Measurements from ENCODE around the gene PCGF3.
A peak's percentile ranks its signal among the peaks of the same experiment; 100 is the strongest.

The PCGF3 gene

DNA sequence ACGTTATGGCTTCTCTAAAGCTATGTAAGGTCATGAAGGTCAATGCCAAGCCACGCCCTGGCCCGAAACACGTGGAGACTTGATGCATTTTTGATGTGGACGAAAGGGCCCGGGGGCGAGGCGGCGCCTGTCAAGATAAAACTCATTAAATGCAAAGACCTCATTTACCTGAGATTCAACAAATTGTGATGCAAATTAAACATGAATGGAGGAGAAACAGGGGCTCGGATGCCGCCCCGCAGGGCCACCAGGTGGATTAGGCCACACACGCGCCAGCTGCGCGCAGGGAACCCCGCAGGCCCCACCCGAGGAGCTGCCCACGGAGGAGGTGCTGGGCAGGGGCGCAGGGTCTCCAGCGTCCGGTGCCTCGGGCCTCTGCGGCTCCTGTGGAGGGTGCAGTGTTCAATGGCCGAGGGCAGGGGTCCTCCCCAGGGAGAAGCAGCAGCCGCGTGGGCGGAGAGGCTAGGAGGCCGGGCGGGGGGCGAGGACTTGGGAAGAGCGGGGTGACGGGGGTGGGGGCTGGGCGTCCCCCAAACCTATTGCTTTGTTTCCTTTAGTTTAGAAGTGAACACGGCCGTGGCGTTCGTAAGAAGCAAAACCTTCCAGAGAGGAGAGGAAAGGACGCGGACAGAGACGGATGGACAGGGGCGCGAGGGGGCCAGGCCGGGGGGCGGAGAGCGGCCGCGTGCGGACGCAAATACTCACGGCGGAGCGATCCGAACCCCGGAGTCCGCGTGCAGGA lies 79.9 kb downstream of the PCGF3 start:
- TF ChIP-seq, protein P1, sequence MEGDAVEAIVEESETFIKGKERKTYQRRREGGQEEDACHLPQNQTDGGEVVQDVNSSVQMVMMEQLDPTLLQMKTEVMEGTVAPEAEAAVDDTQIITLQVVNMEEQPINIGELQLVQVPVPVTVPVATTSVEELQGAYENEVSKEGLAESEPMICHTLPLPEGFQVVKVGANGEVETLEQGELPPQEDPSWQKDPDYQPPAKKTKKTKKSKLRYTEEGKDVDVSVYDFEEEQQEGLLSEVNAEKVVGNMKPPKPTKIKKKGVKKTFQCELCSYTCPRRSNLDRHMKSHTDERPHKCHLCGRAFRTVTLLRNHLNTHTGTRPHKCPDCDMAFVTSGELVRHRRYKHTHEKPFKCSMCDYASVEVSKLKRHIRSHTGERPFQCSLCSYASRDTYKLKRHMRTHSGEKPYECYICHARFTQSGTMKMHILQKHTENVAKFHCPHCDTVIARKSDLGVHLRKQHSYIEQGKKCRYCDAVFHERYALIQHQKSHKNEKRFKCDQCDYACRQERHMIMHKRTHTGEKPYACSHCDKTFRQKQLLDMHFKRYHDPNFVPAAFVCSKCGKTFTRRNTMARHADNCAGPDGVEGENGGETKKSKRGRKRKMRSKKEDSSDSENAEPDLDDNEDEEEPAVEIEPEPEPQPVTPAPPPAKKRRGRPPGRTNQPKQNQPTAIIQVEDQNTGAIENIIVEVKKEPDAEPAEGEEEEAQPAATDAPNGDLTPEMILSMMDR (IDR thresholded peaks at IDR 0.05; ENCODE audit: insufficient read depth, low read depth, low read length, missing control alignments) = no peak
- no peak for DNase-seq (ENCODE audit: low read depth)
- H3K4me3 ChIP-seq (ENCODE audit: low read length) = no peak overlapping the region

DNA sequence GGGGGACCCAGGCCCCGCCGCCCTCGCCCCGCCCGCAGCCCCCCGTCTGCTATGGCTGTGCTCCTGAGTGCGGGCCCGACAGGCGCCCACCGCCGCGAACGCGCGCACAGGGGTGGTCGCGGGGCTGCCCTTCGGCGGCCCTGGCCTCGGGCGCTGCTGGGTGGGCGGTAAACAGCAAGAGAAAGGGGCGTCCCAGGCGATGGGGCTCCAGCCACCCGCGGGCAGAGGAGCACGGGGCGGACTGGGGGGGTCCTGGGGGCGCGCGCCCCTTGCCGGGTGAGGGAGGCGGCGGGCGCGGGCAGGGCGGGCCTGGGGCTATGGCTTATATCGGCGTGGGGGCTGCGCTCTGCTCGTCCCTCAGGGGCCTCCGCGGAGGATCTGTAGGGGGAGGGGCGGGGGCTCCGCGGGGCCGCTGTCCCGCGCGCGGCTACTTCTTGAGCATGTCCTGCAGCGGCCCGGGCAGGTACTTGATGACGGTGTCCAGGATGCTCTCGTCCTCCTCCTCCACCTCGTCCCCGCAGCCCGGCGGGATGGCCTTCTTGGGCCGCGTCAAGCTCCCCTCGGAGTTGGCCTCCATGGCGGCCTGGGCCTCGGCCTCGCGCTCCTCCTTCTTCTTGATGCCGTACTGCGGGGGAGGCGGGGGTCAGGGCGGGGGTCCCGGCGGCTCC lies 80.6 kb downstream of the PCGF3 start:
- no peak overlapping the region for H3K4me3 ChIP-seq (ENCODE audit: low read length)
- TF ChIP-seq, protein P1 (IDR thresholded peaks at IDR 0.05; ENCODE audit: insufficient read depth, low read depth, low read length, missing control alignments) = no peak
- no peak for DNase-seq (ENCODE audit: low read depth)

DNA sequence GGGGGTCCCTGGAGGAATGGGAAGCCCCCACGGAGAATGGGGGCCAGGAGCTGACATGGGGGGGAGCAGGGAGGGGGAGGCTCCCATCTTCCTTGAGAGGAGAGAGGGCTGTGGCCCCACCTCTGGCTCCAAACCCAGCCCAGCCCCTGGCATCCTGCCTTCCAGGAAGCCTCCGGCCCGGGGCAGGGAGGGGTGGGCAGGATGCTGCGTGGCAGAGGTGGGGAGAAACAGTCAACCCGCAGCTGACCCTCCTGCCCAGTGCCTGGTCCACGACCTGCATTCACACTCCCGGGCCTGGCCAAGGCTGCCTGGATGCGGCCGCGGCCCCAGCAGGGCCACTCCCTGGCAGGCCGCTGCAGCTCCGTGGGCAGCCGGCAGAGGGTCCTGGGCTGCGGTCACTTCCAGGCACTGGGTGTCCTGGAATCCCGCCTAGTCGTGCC lies 81.2 kb downstream of the PCGF3 start:
- no peak overlapping the region for H3K4me3 ChIP-seq (ENCODE audit: low read length)
- TF ChIP-seq, protein P1 (IDR thresholded peaks at IDR 0.05; ENCODE audit: insufficient read depth, low read depth, low read length, missing control alignments) = peak; percentile 2
- DNase-seq (ENCODE audit: low read depth) = no peak

DNA sequence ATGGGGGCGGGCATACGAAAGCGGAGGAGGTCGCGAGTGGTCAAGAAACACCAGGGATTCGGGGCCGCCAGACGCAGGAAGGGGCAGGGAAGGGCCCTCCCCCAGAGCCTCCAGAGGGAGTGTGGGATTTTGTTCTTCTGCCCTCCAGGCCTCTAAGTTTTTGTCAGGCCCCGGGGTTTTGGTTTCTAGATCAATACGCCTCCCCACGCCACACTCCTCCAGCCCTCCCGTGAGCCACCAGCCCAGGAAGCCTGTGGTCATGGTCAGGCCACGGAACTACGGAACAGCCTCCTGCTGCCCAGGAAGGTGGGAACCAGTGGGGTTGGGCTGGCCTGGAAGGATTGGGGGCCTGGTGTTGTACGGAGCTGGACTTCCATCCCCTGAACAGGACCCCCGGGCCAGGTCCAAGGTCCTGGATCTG lies 81.9 kb downstream of the PCGF3 start:
- H3K4me3 ChIP-seq (ENCODE audit: low read length) = no peak overlapping the region
- TF ChIP-seq, protein P1 (IDR thresholded peaks at IDR 0.05; ENCODE audit: insufficient read depth, low read depth, low read length, missing control alignments) = no peak
- no peak for DNase-seq (ENCODE audit: low read depth)

DNA sequence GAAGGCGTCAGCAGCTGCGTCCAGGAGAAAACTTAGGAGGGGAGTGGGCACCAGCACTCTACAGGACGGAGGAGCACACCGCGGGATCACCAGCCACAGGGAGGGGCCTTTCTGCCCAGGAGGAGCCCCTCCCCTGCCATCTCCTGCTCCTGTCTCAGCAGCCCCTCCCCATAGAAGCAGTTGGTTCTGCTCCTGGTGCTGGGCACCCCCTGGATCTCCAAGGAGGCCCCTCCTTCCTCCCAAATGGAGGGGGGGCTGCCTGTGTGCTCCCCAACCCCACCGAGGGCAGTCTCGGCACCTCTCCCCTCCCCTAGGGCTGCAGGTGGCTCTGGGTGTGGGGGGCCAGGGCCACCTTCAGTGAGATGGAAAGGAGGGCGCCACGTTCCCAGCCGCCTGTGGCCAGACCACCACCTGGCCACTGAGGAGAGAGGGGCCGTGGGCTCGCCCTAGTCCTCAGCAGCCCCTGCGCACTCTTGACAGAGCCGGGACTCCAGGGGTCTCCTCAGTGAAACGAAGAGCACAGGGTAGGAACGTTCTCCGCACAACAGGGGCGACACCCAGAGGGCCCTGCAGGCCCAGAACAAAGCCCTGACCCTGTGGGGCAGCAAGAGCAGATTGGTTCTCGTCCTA lies 82.5 kb downstream of the PCGF3 start:
- no peak for DNase-seq (ENCODE audit: low read depth)
- TF ChIP-seq, protein P1 (IDR thresholded peaks at IDR 0.05; ENCODE audit: insufficient read depth, low read depth, low read length, missing control alignments) = no peak
- H3K4me3 ChIP-seq (ENCODE audit: low read length) = no peak overlapping the region

DNA sequence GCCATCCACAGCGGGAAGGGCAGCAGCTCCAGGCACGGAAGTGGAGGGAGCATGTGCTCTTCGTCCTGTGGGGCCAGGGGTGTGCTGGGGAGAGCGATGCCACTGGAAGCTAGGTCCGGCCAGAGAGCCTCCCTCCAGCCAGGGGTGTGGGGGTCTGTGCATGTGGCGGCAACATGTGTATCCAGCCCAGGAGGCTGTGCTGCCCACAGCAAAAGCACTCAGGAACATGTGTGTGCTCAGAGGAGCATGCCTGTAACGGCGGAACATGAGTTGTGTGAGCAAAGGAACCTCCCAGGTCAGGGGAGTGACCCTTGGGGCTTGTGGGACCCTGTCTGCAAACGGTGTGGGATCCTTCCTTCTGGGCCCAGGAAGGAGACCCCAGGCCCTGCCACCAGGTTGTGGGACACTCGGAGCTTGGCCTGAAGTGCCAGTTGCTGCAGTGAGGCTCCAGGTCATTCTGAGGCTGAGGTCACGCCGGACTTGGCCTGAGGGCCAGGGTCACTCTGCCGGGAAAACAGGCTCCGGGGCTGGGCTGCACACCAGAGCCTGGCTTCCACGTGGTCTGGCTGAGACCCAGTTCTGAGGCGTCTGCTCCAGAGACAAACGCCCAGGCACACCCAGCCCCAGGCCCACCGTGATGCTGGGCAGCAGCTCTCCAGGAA lies 83.1 kb downstream of the PCGF3 start:
- no peak overlapping the region for H3K4me3 ChIP-seq (ENCODE audit: low read length)
- DNase-seq (ENCODE audit: low read depth) = no peak
- TF ChIP-seq, protein P1 (IDR thresholded peaks at IDR 0.05; ENCODE audit: insufficient read depth, low read depth, low read length, missing control alignments) = no peak
